ENCODE data around the gene CLEC4M.
"Not testable (repeated sequence)": the region's sequence is repeated elsewhere in the genome, so short reads cannot be mapped to it uniquely, and the experiment has no call there.

The CLEC4M gene

DNA sequence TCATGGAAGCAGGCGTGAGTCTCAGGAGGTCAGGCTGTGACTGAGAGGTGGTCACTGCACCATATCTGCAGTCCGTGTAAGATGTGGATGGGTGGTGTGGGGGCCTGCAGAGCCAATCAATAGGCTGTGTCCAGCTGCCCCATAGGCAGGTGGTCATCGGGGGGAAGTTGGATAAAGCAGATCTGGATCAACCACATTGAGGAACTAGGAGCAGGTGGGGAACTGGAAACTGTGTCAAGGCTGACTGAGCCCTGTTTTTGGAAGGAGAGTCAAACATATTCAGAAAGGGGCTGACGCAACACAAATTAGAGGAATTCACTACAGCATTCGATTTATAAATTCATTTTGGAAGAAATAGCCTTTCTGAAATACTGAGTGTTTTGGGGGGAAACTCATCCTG lies 15.0 kb downstream of the CLEC4M start:
- DNase-seq: no peak

GRCh38 chr19:7779631-7780486 lies 16.8 kb downstream of the CLEC4M start:
- DNase-seq: no peak

DNA sequence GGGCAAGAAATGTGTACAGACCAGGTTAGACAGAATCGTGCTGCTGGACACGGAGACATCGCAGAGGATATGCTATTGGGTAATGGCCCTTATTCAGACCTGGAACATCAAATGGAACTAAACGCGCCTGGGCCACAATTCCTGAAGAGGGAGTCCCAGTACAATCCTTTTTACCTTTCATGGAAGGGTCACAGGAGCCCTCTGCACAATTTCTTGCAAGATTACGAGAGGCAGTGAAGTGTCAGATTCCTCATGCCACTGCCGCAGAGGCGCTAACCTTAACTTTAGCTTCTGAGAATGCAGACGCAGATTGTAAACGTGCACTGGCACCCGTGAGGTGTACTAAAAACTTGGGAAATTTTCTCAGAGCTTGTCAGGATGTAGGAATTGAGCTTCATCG lies 18.1 kb downstream of the CLEC4M start:
- no peak for DNase-seq

GRCh38 chr19:7783991-7784423 lies 21.0 kb downstream of the CLEC4M start:
- DNase-seq: no peak

DNA sequence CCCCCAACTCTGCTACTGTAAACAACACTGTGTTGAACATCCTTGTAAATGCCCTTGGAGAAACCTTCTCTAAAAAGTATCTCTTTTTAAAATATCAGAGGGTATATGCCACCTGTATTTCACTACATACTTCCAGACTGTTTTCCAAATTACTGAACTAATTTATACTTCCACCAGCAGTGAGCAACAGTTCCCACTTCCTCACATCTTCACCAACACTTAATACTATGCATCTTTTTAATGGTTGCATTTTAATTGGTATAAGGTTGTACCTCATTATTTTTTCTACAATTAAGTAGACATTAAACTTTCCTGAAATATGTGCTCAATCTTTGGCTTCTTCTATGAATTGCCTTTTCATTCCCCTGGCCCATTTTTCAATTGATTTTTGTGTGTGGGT lies 21.8 kb downstream of the CLEC4M start:
- no peak for DNase-seq

DNA sequence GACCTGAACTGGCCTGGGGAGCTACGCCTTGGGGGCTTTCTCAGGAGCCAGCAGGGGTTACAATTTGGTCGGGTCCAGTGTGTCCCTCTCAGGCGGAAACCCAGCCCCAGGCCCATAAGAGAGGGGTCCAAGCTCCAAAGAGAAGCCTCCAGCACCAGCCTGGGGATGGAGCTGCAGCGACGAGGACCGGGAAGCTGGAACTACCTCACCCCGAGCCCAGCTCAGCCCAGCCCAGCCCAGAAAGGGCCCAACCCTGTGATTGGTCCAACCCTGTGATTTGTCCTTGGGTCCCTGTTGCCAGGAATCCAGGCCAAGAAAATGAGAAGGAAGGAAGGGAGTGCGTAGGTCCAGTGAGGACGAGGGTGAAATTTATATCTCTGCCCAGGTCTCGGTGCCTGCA lies 24.1 kb downstream of the CLEC4M start:
- no peak for DNase-seq

GRCh38 chr19:7787602-7788177 lies 24.6 kb downstream of the CLEC4M start:
- no peak for DNase-seq

DNA sequence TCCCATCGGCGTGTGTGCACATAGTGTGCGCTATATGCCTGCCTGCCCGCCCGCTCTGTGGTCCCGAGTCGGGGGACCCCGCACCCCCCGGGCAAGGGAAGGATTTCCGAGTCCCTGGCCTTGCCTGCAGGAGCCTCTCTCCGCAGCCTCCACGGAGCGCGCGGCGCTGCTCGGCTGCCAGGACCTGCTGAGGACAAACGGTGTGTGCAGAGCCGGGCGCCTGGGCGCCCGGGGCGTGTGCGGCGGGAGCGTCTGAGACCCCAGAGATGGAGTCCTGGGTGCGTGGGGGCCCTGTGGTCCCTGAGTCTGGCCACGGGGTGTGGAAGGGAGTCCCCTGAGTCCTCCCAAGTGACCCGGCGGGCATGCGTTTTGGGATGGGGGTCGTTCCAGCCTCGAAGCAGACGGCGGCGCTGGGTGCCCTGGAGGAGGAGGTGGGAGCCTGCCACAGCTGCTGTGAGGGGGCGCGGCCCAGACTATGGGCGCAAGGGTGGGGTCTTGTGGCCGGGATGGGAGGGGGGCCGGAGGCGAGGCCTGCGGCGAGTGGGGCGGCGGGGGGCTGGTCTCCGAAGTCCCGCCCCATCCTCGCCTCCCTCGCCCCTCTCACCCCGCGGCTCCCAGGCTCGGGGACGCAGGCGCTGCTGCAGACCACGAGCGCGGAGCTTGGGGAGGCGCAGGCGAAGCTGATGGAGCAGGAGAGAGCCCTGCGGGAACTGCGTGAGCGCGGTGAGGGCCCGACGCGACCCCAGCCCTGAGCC lies 25.3 kb downstream of the CLEC4M start:
- DNase-seq: no peak

GRCh38 chr19:7788933-7789323 lies 25.9 kb downstream of the CLEC4M start:
- no peak for DNase-seq

GRCh38 chr19:7789447-7789846 lies 26.4 kb downstream of the CLEC4M start:
- DNase-seq: no peak

DNA sequence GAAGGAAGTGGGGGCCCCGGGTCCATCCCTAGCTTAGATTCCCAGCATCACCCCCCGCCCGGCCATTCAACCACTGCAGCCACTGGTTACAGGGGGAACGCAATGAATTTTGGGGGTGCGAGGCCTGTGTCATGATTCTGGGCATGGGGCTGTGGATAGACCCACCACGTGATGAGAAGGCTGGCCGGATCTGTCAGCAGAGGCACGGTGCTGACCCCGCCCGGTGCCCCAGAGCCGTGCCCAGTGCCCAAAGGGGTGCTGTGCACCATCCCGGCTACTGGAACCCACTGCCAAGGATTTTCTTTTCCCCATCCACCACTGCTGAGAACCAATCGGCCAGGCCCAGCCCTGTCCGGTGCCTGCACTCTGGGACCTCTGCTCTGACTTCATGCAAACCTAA lies 27.4 kb downstream of the CLEC4M start:
- no peak for DNase-seq

DNA sequence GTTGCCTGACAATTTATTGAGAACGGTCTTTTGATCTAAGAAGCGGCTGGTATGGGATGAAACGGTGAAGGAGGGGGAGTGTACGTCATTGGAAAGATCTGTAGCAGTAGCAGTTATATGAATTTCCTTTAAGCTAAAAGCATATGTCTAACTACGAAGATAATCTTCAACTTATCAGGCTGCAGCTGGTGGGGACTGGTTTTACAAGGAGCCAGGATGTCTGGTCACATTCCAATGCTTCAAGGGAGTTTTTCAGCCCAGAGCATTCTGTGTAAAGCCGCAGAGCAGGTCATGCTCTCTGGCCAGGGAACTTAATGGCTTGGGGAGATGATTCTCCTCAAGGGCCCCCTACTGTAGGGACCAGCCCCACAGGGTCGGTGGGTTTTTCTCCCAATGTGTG lies 29.2 kb downstream of the CLEC4M start:
- no peak for DNase-seq

- DNase-seq: not testable (repeated sequence)
Measured at GRCh38 chr19:7792701-7793100, 29.7 kb downstream of the CLEC4M start.

DNA sequence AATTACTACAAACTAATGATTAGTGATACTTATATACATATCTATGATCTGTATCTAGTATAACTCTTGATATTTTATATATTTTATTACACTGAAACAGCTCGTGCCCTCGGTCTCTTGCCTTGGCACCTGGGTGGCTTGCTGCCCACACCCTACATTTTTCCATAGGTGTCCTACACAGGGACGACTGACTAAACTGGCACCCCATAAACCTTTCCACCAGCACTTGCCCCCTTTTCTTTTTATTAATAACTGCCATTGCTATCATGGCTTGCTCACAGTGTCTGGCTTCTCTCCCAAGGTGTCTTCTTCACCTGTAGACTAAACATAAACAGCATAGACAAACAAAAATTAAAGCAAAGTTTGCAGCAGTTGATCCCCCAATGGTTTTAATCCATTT lies 30.4 kb downstream of the CLEC4M start:
- DNase-seq: no peak

DNA sequence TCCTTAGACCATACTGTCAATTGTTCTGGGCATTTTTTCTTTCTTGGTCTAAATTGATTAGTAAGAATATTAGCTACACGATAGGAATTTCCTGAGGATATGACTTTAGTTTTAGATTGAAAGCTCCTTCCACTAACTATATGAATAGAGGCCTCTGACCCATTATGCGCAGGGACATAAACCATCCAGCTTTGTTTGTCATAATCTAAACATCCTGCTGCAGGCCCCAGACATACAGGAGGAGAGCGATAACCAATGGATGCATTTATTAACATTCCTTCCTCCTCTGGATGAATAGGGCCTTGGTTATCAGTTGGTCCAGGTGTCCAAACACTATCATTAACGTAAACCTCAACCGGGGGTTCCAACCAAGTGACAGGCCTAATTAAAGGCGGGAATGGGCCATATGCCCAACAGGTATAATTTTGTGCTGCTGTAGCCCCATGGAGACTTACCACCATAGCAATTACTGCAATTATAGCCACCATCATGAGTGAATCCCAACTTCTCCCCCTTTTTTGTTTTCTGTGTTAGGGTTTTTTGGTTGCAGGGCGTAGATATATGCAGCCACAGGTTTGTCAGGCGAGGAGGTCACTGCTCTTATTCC lies 32.6 kb downstream of the CLEC4M start:
- DNase-seq: no peak

DNA sequence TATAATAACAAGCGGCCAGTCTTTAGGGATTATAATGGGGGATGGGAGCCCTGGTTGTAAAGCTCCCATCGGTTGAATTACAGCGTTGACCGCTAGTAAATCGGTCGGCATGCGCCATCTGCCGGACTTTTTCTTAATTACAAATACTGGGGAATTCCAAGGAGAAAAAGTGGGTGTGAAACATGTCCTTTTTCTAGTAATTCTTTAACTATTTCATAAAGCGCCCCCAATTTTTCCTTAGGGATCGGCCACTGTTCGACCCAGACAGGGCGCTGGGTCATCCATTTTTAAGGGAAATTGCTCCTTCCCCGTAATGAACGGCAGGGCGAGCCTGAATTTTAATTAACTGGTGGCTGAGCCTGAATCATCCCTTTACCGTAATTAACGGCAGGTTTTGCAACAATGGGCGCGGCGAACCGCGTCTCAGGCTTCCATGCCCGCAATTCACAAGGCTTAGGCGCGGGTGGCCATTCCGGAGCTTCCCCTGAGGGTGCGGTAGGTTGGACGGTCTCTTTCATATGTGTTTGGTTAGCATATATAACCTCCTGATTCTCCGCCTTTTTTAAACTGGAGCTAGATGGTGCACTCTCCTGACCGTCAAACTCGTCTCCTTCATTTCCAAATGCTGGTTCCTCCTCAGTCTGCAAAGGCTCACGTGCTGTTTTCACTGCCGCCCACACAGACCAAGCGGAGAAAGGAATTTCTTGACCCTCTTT lies 36.8 kb downstream of the CLEC4M start:
- DNase-seq: peak; percentile 78

DNA sequence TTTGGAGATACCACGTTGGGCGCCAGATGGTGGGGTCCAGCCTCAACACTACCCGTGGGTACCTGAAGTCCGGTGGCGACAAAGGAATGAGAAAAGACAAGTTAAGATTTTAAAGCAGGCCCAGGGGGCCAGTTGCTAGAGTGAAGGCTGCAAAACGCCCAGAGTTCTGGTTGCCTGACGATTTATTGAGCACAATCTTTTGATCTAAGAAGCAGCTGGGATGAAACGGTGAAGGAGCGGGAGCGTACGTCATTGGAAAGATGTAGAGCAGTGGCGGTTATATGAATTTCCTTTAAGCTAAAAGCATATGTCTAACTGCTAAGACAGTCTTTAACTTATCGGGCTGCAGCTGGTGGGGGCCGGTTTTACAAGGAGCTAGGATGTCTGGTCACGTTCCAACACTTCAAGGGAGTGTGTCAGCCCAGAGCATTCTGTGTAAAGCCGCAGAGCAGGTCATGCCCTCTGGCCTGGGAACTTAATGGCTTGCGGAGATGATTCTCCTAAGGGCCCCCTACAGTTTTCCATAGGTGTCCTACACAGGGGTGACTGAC lies 38.1 kb downstream of the CLEC4M start:
- no peak for DNase-seq

DNA sequence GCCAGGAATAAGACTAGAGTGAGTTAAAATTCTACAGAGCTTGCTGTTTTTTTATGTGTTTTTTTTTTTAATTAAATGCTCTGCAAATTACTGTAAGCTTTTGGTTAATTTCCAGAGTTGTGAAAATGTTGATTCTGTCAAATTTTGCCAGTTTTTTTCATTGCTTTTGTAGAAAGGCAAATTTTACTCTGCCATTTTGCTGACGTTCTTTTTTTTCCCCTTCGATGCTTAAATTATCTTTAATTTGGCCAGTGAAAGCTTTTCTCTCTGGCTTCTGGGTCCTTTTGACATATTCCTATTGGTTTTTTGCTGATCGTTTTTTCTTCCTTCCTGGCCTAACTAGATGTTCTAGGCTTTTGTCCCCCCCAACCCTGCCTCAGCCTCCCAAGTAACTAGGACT lies 43.2 kb downstream of the CLEC4M start:
- no peak for DNase-seq

DNA sequence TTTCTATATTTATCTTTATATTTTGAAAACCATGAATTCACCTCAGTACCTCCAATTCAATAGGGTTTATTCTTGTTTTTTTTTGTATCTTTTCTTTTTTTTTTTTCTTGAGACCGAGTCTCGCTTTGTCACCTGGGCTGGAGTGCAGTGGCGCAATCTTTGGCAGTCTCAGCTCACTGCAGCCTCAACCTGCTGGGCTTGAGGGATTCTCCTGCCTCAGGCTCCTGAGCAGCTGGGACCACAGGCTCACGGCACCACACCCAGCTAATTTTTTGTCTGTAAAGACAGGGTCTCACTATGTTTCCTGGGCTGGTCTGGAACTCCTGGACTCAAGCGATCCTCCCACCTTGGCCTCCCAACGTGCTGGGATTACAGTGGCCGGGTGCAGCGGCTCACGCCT lies 43.8 kb downstream of the CLEC4M start:
- no peak for DNase-seq

DNA sequence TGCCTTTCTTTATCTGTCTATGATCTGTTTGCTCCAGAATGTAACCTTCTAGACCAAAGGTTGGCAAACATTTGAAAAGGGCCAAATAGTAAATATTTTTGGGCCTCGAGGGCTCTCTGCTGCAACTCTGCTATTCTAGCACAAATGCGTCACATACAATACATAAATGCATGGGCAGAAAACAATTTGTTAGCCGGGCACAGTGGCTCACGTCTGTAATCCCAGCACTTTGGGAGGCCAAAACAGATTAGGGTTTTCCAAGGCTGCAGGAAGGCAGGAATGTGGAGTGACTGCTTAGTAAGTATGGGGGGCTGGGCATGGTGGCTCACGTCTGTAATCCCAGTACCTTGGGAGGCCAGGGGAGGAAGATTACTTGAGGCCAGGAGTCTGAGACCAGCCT lies 45.1 kb downstream of the CLEC4M start:
- DNase-seq: no peak

DNA sequence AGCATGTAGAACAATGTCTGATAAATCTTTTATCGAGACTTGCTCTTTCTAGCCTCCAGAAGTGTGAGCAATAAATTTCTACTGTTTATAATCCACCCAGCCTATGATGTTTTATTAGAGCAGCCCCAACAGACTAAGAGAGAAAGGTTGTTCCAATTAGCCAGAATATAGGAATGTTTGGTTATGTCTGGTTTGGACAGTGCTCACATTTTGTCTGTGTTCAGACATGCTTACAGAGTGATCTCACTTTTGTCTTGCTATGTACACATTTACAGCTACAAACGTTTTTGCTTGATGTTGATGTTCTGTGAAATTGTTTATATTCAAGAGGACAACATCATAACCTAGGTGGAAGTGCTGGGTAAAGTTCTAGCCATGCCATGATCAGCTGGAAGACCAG lies 48.9 kb downstream of the CLEC4M start:
- DNase-seq: no peak

DNA sequence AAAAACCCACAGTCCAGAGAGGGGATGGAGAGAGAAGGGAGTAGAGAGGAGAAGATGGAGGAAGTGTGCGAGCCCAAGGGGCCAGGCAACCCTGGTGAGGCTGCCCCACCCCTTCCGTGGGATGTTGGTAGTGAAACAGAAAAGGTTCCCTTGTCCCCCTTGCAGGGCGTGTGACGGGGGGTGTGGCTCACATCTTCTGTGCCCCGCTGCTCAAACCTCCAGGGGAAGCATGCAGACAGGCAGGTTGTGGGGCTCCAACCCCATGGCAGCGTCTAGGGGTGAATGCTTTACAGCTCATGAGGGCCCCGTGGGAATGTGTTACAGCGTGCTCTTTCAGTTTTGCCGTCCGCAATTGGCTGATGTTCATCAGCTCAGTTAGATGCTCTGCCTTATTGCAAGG lies 52.3 kb downstream of the CLEC4M start:
- DNase-seq: no peak

- DNase-seq: not testable (repeated sequence)
Measured at GRCh38 chr19:7816040-7816439, 53.0 kb downstream of the CLEC4M start.
